H54 (cell line): ENCODE results near the gene CACNA1E.

Experiments
- DNase-seq: peaks from one replicate; pipeline ENCODE4 v3.0.0; 2011; ENCODE audit warnings: low spot score, mixed read lengths; ENCODE audit not compliant: insufficient read length
- FAIRE-seq: peaks from 3 replicates; lab custom pipeline; 2011; peaks lifted over from hg19 to GRCh38; lab: Jason Lieb, UNC
- POLR2A ChIP-seq: IDR thresholded peaks from 2 replicates; pipeline ENCODE4 v1.6.1; 2011; ENCODE audit warnings: low read depth, mild to moderate bottlenecking, low read length

Gene CACNA1E

DNA sequence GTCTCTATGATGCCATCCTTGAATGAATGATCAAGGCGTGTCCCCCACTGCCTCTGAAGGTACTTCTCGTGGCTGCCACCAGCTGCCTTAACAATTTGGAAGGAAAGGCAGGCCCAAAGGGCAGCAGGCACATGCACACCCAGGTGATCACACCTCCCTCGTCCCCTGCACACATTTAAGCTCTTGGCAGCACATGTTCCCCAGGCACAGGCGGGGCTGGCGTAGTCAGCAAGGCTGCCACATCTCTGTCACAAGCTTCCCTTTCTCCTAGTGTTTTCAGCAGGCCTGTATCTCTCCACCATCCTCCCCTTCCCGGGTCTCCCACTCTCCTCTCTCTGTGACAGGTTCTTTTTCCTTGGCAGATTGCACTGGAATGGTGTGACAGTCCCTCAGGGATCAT, 111.9 kb downstream of the CACNA1E start:
- FAIRE-seq (no peak), DNase-seq (no peak)
- no peak for TF ChIP-seq POLR2A

DNA sequence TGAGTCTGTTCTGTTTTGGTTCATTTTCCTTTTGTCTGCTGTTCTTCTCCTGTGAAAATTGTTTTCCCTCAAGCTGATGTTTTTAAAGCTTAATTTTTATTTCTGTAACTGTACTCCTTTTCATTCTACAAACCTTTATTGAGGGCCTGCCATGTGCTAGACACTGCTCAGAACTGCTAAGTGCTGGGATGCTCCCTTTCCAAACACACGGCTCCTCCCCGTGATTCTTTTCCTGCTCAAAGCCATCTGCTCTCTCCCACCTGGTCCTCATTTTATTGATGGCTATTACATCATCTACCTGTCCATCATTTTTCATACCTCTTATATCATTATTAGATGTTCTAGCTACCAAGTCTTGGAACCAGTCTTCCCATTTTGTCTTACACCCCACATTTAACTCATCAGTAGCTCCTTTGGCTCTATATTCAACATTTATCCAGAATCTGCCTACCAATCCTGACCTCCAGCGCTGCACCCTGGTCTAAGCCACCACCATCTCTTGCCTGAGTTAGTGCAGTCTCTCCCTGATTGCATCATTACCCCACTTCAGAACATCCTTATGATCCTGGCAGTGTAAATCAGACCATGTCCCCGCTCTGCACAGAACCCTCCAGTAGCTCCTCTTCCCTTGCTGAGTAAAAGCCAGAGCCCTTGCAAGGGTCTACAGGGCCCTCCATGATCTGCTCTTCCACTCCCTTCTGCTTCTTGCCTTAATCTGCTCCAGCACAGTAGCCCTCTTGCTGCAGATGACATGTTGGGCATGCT, 118.1 kb downstream of the CACNA1E start:
- no peak for TF ChIP-seq POLR2A
- DNase-seq (no peak), FAIRE-seq (no peak)

DNA sequence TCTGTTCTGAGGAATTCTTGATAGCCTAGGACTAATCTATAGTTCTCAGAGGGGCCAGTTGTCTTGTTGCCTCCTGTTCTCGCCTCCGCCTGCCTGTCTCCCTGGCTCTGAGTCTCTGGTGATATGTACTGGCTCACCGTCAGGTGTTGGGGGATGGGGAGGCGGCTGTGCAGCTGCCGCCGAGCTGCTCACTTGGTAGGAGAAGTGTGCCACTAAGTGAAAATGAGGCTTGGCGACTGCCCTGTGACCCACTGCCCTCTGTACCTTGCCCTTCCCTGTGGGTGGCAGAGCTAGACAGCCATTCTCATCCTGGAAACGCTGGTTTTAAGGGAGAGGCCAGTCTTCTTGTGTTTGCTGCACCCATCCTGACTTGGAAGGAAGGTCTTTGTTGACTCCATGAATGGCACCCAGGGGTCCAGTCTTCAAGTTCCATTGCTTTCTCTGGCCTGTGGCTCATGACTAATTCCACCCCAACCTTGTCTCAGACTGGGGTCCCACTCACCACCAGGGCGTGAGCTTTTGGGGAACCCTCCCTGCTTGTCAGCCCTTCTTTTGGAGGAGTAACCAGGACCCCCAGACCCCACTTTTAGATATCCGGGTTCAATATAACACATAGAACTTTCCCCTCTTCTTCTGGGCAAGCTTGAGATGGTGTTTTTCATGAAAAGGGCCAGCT, 120.6 kb downstream of the CACNA1E start:
- TF ChIP-seq POLR2A, result no peak
- FAIRE-seq, result no peak
- DNase-seq, result no peak

DNA sequence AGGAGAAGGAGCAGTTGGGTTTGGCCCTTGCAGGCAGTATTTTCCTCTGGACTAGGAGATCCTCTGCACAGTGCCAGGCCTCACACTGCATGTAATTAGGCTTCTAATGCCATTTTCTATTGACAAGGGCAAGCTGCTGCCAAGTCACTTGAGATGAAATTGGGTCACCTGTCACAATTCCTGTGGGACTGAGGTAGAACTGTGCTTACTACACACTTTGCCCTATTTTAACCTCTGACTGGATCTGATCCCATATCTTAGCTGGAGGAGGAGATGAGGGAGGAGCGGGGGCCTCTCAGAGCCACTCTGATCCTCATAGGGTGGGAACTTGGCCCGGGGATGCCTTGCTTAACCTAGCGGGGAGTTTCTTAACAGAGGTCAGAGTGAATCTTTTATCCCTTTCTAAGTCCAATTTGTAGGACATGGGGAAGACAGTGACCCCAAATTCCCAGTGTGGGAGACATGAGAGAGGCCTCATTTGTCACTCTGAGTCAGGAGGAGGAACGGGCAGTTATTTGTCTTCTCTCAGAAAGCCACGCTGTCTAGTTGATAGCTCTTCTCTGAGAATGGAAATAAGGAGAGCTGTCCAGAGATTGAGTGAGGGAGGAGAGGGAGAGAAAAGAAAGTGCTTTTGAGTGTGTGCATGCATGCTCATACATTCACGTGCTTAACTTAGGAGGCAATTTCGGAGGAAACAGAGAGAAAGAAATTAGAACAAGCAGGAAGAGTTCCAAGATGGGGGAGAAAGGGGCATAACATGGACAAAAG, 121.3 kb downstream of the CACNA1E start:
- DNase-seq (no peak), FAIRE-seq (no peak)

DNA sequence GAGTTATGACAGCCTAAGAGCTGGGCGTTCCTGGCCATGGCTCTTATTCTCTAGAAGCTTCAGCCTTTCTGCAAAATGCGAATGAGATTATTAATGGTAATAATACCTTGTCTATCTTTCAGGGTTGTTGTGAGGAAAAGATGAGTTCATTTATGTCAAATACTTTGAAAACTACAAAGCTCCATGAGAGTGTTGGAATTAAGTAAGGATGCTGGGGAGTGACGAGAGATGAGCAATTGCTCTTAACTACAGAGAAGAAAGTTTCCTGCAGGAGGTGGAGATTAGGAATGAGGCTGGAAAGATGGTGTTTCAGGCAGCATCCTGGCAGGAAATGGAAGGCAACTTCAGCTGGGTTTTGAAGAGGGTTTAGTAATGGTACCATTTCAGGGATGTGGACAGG, 124.2 kb downstream of the CACNA1E start:
- DNase-seq (no peak), FAIRE-seq (no peak)
- no peak for TF ChIP-seq POLR2A

More for the DNA sequence above, 121.3 kb downstream of the CACNA1E start:
- TF ChIP-seq POLR2A, result no peak

DNA sequence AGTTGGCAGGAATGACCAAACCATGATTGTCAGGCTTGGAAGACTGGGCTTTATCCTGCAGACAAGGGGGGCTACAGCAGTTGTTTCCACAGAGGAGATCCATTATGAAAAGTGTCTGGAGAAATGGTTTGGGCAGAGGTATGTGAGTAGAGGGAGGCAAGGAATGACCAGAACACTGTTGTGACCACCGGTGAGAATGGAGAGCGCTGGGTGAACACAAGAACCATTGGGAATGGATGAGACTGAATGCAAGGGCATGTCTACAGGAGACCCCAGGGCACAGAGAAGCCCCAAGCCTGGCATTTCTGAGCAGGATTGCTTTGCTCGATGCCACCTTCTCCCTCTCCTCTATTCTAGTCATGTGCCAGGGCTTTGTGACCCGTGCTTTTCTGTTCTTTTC, 125.1 kb downstream of the CACNA1E start:
- FAIRE-seq (no peak), DNase-seq (no peak)
- no peak for TF ChIP-seq POLR2A

DNA sequence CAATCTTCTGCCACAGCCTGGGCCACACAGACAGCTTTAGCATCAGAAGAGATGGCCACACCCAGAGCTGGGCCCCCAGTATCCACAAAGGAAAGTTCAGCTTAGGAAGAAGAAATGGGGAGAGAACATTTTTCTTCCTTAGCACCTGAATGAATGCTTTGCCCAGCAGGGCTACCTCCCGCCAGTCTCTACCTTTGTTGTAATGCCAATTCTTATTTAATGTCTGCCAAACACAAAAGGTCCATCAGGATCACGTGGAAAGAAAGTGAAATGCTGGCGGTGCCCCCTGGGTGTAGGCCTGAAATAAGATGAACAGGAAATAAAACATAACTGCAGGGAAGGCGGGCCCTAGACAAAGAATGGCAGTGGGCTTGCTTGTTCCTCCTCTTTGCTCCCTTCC, 125.6 kb downstream of the CACNA1E start:
- FAIRE-seq (no peak), DNase-seq (no peak)
- TF ChIP-seq POLR2A, result no peak

DNA sequence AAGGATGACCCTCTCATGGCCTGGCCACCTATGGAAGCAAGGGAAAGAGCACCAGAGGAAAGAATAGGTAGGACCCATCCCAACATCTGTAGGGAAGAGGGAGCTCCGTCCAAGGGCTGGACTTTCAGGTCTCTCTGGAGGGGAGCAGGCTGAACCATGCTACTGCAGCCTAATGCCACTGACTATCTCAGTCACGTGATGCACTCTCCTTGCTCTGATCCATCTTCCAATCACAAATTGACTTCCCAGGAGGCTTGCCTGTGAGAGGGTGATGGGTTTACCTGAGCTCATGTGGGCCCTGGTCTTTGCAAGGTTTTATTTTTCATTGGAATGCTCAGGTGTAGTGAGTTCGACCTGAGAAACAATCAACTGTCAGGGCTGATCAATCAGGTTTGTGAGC, 128.8 kb downstream of the CACNA1E start:
- FAIRE-seq, result no peak
- no peak for TF ChIP-seq POLR2A

DNA sequence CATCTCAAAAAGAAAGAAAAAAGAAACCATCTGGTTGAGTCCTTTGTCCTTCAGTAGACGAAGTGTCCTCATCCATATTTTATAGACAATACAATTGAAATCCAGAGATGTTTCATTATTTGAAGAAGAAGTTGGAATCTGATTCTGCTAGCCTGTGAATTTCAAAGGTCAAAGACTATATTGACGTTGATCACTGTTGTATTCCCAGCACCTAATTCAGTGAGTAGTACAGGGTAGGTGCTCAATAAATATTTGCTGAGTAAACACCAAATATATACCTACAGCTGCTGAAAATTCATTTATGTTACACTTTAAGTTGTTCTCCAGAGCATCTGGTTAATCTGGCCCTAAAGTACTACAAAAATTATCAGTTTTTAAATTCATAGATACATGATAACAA, 135.2 kb downstream of the CACNA1E start:
- DNase-seq (no peak), FAIRE-seq (no peak)
- no peak for TF ChIP-seq POLR2A

More for the DNA sequence above, 128.8 kb downstream of the CACNA1E start:
- DNase-seq, result no peak

DNA sequence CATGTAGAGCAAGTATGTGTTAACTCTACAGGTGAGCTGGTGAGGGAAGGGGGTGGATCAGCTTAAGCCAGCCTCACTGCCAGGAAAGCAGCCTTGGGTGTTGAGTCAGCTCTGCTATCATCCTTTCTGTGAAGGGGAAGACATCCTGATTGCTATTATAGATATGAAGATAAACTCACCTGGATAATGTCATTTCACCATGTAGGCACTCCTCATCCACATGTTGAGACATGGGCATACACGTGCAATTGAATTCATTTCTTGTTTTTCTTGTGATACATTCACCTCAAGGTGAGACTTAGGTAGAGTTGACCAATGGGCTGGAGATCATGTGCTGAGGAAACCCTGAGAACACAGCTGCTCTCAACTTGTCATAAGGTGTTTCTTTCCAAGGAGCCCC, 136.9 kb downstream of the CACNA1E start:
- DNase-seq (no peak), FAIRE-seq (no peak)
- no peak for TF ChIP-seq POLR2A

DNA sequence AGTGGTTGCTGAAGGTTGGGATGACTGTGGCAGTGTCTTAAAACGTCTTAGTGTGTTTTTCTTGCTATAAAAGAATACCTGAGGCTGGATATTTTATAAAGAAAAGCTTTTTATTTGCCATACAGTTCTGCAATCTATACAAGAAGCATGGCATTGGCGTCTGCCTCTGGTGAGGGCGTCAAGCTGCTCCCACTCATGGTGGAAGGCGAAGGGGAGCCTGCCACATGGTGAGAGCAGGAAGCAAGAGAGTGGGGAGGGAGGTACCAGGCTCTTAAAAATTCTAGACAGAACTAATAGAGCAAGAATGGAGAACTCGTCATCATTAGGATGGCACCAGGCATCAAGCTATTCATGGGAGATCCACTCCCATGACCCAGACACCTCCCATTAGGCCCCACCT, 140.5 kb downstream of the CACNA1E start:
- no peak for FAIRE-seq
- DNase-seq, result no peak
- no peak for TF ChIP-seq POLR2A

DNA sequence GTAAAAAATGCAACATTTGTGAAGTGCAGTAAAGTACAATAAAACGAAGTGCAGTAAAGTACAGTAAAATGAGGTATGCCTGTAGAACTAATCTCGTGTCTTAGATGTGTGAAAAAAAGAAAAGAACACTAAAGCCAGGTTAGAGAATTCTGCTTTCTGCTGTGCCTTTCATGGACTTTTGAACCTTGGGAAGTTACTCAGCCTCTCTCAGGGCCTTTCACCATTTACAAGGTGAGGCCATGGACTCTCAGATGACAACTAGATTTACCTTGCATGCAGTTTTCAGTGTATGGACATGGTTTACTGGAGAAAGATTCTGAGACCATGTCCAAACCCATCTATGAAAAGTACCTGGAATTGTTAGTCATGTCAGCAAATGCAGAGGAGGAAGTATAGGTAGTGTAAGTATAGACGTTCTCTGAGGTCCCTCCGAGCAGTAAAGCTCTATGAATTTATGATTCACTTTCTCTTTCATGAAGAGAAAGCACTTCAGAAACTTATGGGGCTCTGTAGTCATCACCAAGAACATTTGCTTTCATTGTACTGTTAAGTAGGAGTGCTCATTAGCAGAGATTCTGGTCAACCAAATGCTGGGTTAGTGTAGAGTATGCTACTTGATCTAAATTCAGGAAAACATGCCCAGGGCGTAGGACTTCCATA, 143.1 kb downstream of the CACNA1E start:
- DNase-seq (no peak), FAIRE-seq (no peak)
- TF ChIP-seq POLR2A, result no peak

DNA sequence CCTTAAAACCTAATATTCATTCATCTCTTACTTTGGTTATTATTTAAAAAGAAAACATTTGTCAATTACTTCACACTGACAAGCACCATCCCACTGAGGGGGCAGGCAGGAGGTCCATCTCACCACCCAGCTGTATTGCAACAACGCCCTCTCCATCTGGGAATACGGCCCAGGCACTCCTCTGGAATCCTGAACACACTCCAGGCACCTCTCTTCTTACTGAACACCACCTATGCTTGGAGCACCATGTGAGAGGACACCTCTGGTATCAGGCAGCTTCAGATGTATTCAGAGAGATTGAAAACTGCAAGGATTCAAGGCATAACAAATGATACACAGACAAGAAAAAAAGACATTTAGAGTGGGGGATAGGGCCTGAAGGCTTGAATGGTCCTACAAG, 147.1 kb downstream of the CACNA1E start:
- no peak for TF ChIP-seq POLR2A
- no peak for DNase-seq
- no peak for FAIRE-seq

DNA sequence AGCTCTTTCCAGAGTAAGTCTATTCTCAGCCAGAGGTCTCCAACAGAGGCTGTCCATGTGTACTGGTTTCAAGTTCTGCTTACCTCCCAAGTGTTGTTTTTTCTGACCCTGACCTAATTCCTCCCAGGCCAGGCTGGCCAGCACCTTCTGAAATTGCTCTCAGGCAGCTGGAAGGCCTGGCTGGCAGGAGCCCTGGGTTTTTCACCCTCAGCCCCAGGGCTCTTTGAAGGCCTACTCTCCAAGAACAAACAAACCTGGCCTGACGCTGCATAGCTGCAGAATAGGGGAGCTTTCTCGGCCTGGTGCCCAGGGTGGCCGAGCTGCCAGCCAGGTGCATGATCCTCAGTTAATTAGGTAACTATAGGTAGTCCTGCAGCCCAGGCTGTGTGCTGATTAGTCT, 147.5 kb downstream of the CACNA1E start:
- FAIRE-seq, result no peak

More for the DNA sequence above, 147.5 kb downstream of the CACNA1E start:
- no peak for TF ChIP-seq POLR2A
- DNase-seq, result no peak
